Sigmoid colon (tissue), 4 donors: ENCODE measurements around the gene SRSF8.
A peak's percentile ranks its signal among the peaks of the same experiment; 100 is the strongest.

Source experiments
- EP300 ChIP-seq, 4 donors: sonication (generic); formaldehyde crosslinking; IDR thresholded peaks; one replicate each; pipeline ENCODE4 v1.6.1; 2017; ENCODE audit warnings: antibody characterized with exemption in 4 of 4
- POLR2A ChIP-seq, 2 donors: fragments of 450-650 bp; IDR thresholded peaks; one replicate each; pipeline ENCODE4 v1.6.1; 2016; ENCODE audit warnings: antibody characterized with exemption in 2 of 2, mild to moderate bottlenecking in 2 of 2, moderate library complexity in 2 of 2
- TF ChIP-seq, protein P1 (sequence below), 4 experiments: fragments of 450-650 bp in 3 of 4; fragments of 200-600 bp in 1 of 4; IDR thresholded peaks; one replicate each; pipeline ENCODE4 v1.5.1; 2016 to 2019; ENCODE audit warnings: antibody characterized with exemption in 4 of 4, mild to moderate bottlenecking in 3 of 4, moderate library complexity in 2 of 4

DNA sequence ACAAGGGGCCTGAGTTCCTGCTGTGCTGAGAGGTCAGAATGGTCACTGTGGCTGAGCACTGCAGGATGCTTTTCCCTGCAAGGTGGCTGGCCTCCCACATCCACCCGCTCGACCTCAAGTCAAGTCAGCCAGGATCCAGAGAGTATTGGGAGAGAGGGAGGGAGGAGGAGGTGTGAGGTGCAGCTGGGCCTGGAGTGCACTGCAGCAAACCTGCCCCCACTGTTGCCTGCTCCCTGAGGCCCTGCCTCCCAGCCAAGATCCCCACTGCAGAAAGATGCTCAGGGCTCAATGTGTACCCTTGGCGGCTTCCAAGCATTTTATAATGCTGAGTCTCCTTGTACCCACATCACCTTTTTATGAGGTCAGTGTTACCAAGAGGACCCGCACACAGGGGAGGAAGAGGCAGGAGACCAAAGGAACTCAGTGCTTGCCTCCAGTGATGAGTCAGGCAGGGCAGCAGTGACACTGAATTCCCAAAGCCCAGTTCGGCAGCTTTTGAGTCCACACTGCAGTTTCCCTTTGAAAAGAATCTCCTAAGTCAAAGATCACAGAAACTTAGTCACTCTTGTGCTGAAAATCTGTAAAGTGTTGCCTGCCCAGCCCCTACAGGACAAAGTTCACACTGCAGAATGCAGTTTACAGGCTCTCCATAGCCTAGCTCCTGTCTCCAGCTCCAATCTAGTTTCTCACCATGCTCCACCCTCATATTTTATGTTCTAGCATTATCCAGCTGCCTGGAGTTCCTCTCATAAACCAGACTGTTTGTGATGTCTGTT is 26.0 kb downstream of the SRSF8 start:
- no peak for TF ChIP-seq EP300 (IDR thresholded peaks at IDR 0.05)
- TF ChIP-seq, protein P1, sequence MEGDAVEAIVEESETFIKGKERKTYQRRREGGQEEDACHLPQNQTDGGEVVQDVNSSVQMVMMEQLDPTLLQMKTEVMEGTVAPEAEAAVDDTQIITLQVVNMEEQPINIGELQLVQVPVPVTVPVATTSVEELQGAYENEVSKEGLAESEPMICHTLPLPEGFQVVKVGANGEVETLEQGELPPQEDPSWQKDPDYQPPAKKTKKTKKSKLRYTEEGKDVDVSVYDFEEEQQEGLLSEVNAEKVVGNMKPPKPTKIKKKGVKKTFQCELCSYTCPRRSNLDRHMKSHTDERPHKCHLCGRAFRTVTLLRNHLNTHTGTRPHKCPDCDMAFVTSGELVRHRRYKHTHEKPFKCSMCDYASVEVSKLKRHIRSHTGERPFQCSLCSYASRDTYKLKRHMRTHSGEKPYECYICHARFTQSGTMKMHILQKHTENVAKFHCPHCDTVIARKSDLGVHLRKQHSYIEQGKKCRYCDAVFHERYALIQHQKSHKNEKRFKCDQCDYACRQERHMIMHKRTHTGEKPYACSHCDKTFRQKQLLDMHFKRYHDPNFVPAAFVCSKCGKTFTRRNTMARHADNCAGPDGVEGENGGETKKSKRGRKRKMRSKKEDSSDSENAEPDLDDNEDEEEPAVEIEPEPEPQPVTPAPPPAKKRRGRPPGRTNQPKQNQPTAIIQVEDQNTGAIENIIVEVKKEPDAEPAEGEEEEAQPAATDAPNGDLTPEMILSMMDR (IDR thresholded peaks at IDR 0.05) = peak in 3 of 4 experiments; percentile 15 to 37 (median 15)
- no peak for TF ChIP-seq POLR2A (IDR thresholded peaks at IDR 0.05)
